NCI-H1436 (cell line): ENCODE results near the gene GOPC.
"Not testable (repeated sequence)": the region's sequence is repeated elsewhere in the genome, so short reads cannot be mapped to it uniquely, and the experiment has no call there.

Experiments used
- DNase-seq: peaks from one replicate; lab custom pipeline; 2025; lab: John Stamatoyannopoulos, UW

GOPC gene

GRCh38 chr6:117602151-117602898, at the start of gene GOPC:
GOPC (minus strand) TSS chr6:117602511; CDS start chr6:117602288, 223 bp downstream.
- peak; percentile 94 for DNase-seq

- DNase-seq, result not testable (repeated sequence)
Observed at GRCh38 chr6:117651984-117652383, 49.7 kb upstream of the GOPC start.

- no peak for DNase-seq
Observed at GRCh38 chr6:117642976-117643375, 40.7 kb upstream of the GOPC start.

- DNase-seq, result no peak
Observed at GRCh38 chr6:117637770-117638169, 35.5 kb upstream of the GOPC start.

GRCh38 chr6:117629119-117629660, 26.9 kb upstream of the GOPC start:
- no peak for DNase-seq

GRCh38 chr6:117627533-117627932, 25.2 kb upstream of the GOPC start:
- DNase-seq, result no peak

GRCh38 chr6:117624869-117625481, 22.7 kb upstream of the GOPC start:
- DNase-seq, result no peak

GRCh38 chr6:117619178-117619577, 16.9 kb upstream of the GOPC start:
- no peak for DNase-seq

- DNase-seq, result no peak
Observed at GRCh38 chr6:117617210-117618035, 15.1 kb upstream of the GOPC start.

GRCh38 chr6:117616391-117617209, 14.3 kb upstream of the GOPC start:
- no peak for DNase-seq

- DNase-seq, result no peak
Observed at GRCh38 chr6:117615750-117616390, 13.6 kb upstream of the GOPC start.

GRCh38 chr6:117613920-117614560, 11.7 kb upstream of the GOPC start:
- DNase-seq, result no peak

GRCh38 chr6:117607511-117607910, 5.2 kb upstream of the GOPC start:
- DNase-seq, result no peak

GRCh38 chr6:117605169-117605826, 3.0 kb upstream of the GOPC start:
- DNase-seq, result peak; percentile 46

- no peak for DNase-seq
Observed at GRCh38 chr6:117603821-117604220, 1.5 kb upstream of the GOPC start.

GRCh38 chr6:117602899-117603588, 733 bp upstream of the GOPC start:
- no peak for DNase-seq

- no peak for DNase-seq
Observed at GRCh38 chr6:117601811-117602150, 530 bp downstream of the GOPC start.

- no peak for DNase-seq
Observed at GRCh38 chr6:117600008-117600743, 2.1 kb downstream of the GOPC start.

GRCh38 chr6:117597755-117598154, 4.6 kb downstream of the GOPC start:
- no peak for DNase-seq
